SK-N-SH treated with all-trans-retinoic acid at 6 μM for 48 hours (cell line): ENCODE results near the gene RNPEPL1.

ENCODE experiments used
- ATAC-seq: fragments of 200-7000 bp; cut with Tn5 transposase; 3 replicates; pipeline ENCODE4 v1.9.1; 2020; ENCODE audit warnings: mild to moderate bottlenecking, moderate library complexity
- ARNTL ChIP-seq: fragments of 450-650 bp; formaldehyde crosslinking; IDR thresholded peaks from 2 replicates; pipeline ENCODE4 v1.5.0; 2020; ENCODE audit warnings: low read depth, mild to moderate bottlenecking, moderate library complexity, borderline replicate concordance
- BACH2 ChIP-seq: fragments of 250-450 bp; sonication (Bioruptor Pico); IDR thresholded peaks from 2 replicates; pipeline ENCODE4 v1.9.0; 2021; ENCODE audit warnings: mild to moderate bottlenecking, borderline replicate concordance
- CREB5 ChIP-seq: fragments of 250-450 bp; sonication (Bioruptor Pico); IDR thresholded peaks from 2 replicates; pipeline ENCODE4 v1.5.1; 2020; ENCODE audit warnings: low read depth, mild to moderate bottlenecking, moderate library complexity
- CSDC2 ChIP-seq: fragments of 250-450 bp; sonication (Bioruptor Pico); IDR thresholded peaks from 2 replicates; pipeline ENCODE4 v1.5.0; 2020; ENCODE audit warnings: mild to moderate bottlenecking, moderate library complexity
- CSRNP3 ChIP-seq: fragments of 250-450 bp; sonication (Bioruptor Pico); IDR thresholded peaks from 2 replicates; pipeline ENCODE4 v1.5.1; 2021; ENCODE audit warnings: mild to moderate bottlenecking, moderate library complexity
- GLIS3 ChIP-seq: fragments of 250-450 bp; sonication (Bioruptor Pico); IDR thresholded peaks from 2 replicates; pipeline ENCODE4 v1.5.0; 2020; ENCODE audit warnings: mild to moderate bottlenecking, moderate library complexity
- OSR1 ChIP-seq: fragments of 250-450 bp; sonication (Bioruptor Pico); IDR thresholded peaks from 2 replicates; pipeline ENCODE4 v1.8.0; 2022; ENCODE audit warnings: moderate library complexity, mild to moderate bottlenecking, inconsistent platforms
- PATZ1 ChIP-seq: fragments of 250-450 bp; sonication (Bioruptor Pico); IDR thresholded peaks from 2 replicates; pipeline ENCODE4 v1.8.0; 2020; ENCODE audit warnings: mild to moderate bottlenecking, moderate library complexity, borderline replicate concordance
- POU6F1 ChIP-seq: fragments of 250-450 bp; sonication (Bioruptor Pico); IDR thresholded peaks from 2 replicates; pipeline ENCODE4 v1.8.0; 2021; ENCODE audit warnings: low read depth, mild to moderate bottlenecking, moderate library complexity, borderline replicate concordance
- PPARA ChIP-seq: fragments of 250-450 bp; sonication (Bioruptor Pico); IDR thresholded peaks from 2 replicates; pipeline ENCODE4 v1.5.0; 2020; ENCODE audit warnings: mild to moderate bottlenecking, borderline replicate concordance
- SNAI2 ChIP-seq: fragments of 250-450 bp; sonication (Bioruptor Pico); IDR thresholded peaks from 2 replicates; pipeline ENCODE4 v1.5.0; 2020; ENCODE audit warnings: mild to moderate bottlenecking, moderate library complexity
- TOX ChIP-seq: fragments of 250-450 bp; sonication (Bioruptor Pico); IDR thresholded peaks from 2 replicates; pipeline ENCODE4 v1.8.0; 2021; ENCODE audit warnings: mild to moderate bottlenecking, moderate library complexity, borderline replicate concordance
- TSHZ2 ChIP-seq: fragments of 250-450 bp; sonication (Bioruptor Pico); IDR thresholded peaks from 2 replicates; pipeline ENCODE4 v1.5.0; 2020; ENCODE audit warnings: mild to moderate bottlenecking, moderate library complexity
- ZC3H10 ChIP-seq: fragments of 250-450 bp; sonication (Bioruptor Pico); IDR thresholded peaks from 2 replicates; pipeline ENCODE4 v1.5.1; 2021; ENCODE audit warnings: mild to moderate bottlenecking, moderate library complexity
- ZFP3 ChIP-seq: fragments of 250-450 bp; sonication (Bioruptor Pico); IDR thresholded peaks from 2 replicates; pipeline ENCODE4 v1.5.0; 2020; ENCODE audit warnings: mild to moderate bottlenecking, moderate library complexity
- ZFP30 ChIP-seq: fragments of 450-650 bp; formaldehyde crosslinking; IDR thresholded peaks from 2 replicates; pipeline ENCODE4 v1.5.0; 2022; ENCODE audit warnings: mild to moderate bottlenecking, moderate library complexity
- ZNF565 ChIP-seq: fragments of 450-650 bp; formaldehyde crosslinking; conservative IDR thresholded peaks from 2 replicates; pipeline ENCODE4 v1.5.0; 2020; ENCODE audit warnings: low read depth, mild to moderate bottlenecking, moderate library complexity

RNPEPL1 gene

GRCh38 chr2:240597419-240598181, 29.3 kb downstream of the RNPEPL1 start:
- no peak for TF ChIP-seq TOX (CRISPR knock-in tag)
- no peak for ATAC-seq

GRCh38 chr2:240598311-240598911, 30.1 kb downstream of the RNPEPL1 start:
- no peak for ATAC-seq
- TF ChIP-seq ZFP3: no peak
- TF ChIP-seq ZFP30: no peak
- TF ChIP-seq OSR1 (CRISPR knock-in tag): no peak
- TF ChIP-seq CSRNP3 (CRISPR knock-in tag): no peak
- no peak for TF ChIP-seq GLIS3
- no peak for TF ChIP-seq ZC3H10 (CRISPR knock-in tag)
- TF ChIP-seq SNAI2 (CRISPR knock-in tag): no peak

- TF ChIP-seq CSDC2 (CRISPR knock-in tag): no peak
- no peak for TF ChIP-seq PATZ1 (CRISPR knock-in tag)
- no peak for TF ChIP-seq CREB5 (CRISPR knock-in tag)
- no peak for TF ChIP-seq ZNF565 (CRISPR knock-in tag)
- TF ChIP-seq CSRNP3 (CRISPR knock-in tag): no peak
- TF ChIP-seq TSHZ2 (CRISPR knock-in tag): no peak
- no peak for TF ChIP-seq ARNTL (CRISPR knock-in tag)
- no peak for TF ChIP-seq OSR1 (CRISPR knock-in tag)
- TF ChIP-seq BACH2 (CRISPR knock-in tag): no peak
- no peak for TF ChIP-seq SNAI2 (CRISPR knock-in tag)
- no peak for TF ChIP-seq ZFP30
- ATAC-seq: no peak
Measured at GRCh38 chr2:240599141-240599583, 30.9 kb downstream of the RNPEPL1 start.

GRCh38 chr2:240600451-240600961, 32.2 kb downstream of the RNPEPL1 start:
- no peak for ATAC-seq
- TF ChIP-seq OSR1 (CRISPR knock-in tag) (no peak), ZC3H10 (CRISPR knock-in tag) (no peak), SNAI2 (CRISPR knock-in tag) (no peak), PPARA (no peak), ZFP3 (no peak), CREB5 (CRISPR knock-in tag) (no peak), CSRNP3 (CRISPR knock-in tag) (no peak), POU6F1 (CRISPR knock-in tag) (no peak)
